ENCODE measurements around the gene LNP1.

LNP1 gene

GRCh38 chr3:100480081-100480480 is 78.7 kb downstream of the LNP1 start:
- H3K4me3 ChIP-seq (ENCODE audit: control insufficient read depth, low read depth, low read length) = no peak overlapping the region
- DNase-seq (ENCODE audit: low read depth) = no peak
- no peak for TF ChIP-seq CTCF (IDR thresholded peaks at IDR 0.05; ENCODE audit: control insufficient read depth, insufficient read depth, low read depth, low read length, missing control alignments)

- no peak for TF ChIP-seq CTCF (IDR thresholded peaks at IDR 0.05; ENCODE audit: control insufficient read depth, insufficient read depth, low read depth, low read length, missing control alignments)
- no peak for DNase-seq (ENCODE audit: low read depth)
- no peak overlapping the region for H3K4me3 ChIP-seq (ENCODE audit: control insufficient read depth, low read depth, low read length)
These were observed 80.8 kb downstream of the LNP1 start for GRCh38 chr3:100482176-100482575.

- TF ChIP-seq CTCF (IDR thresholded peaks at IDR 0.05; ENCODE audit: control insufficient read depth, insufficient read depth, low read depth, low read length, missing control alignments) = no peak
- DNase-seq (ENCODE audit: low read depth) = no peak
- H3K4me3 ChIP-seq (ENCODE audit: control insufficient read depth, low read depth, low read length) = no peak overlapping the region
These were observed 82.2 kb downstream of the LNP1 start for GRCh38 chr3:100483529-100483928.

GRCh38 chr3:100486808-100487207 is 85.5 kb downstream of the LNP1 start:
- no peak for DNase-seq (ENCODE audit: low read depth)
- TF ChIP-seq CTCF (IDR thresholded peaks at IDR 0.05; ENCODE audit: control insufficient read depth, insufficient read depth, low read depth, low read length, missing control alignments) = no peak
- no peak overlapping the region for H3K4me3 ChIP-seq (ENCODE audit: control insufficient read depth, low read depth, low read length)

GRCh38 chr3:100489118-100489517 is 87.8 kb downstream of the LNP1 start:
- no peak overlapping the region for H3K4me3 ChIP-seq (ENCODE audit: control insufficient read depth, low read depth, low read length)
- no peak for DNase-seq (ENCODE audit: low read depth)
- TF ChIP-seq CTCF (IDR thresholded peaks at IDR 0.05; ENCODE audit: control insufficient read depth, insufficient read depth, low read depth, low read length, missing control alignments) = no peak

- TF ChIP-seq CTCF (IDR thresholded peaks at IDR 0.05; ENCODE audit: control insufficient read depth, insufficient read depth, low read depth, low read length, missing control alignments) = no peak
- peak; percentile 92 for DNase-seq (ENCODE audit: low read depth)
These were observed 91.0 kb downstream of the LNP1 start, which contains the start of gene TMEM45A for GRCh38 chr3:100492059-100493006. Gene TMEM45A (plus strand): TSS chr3:100492619. CDS start chr3:100555212, 62,593 bp downstream.

More at GRCh38 chr3:100492059-100493006, 91.0 kb downstream of the LNP1 start, which contains the start of gene TMEM45A:
- peak within 1 kb of the TSS; percentile 65 for H3K4me3 ChIP-seq (ENCODE audit: control insufficient read depth, low read depth, low read length)

All from AG09309 (cell line).